ENCODE results near the gene SLAMF8.
A peak's percentile ranks its signal among the peaks of the same experiment; 100 is the strongest.

SLAMF8 gene

DNA sequence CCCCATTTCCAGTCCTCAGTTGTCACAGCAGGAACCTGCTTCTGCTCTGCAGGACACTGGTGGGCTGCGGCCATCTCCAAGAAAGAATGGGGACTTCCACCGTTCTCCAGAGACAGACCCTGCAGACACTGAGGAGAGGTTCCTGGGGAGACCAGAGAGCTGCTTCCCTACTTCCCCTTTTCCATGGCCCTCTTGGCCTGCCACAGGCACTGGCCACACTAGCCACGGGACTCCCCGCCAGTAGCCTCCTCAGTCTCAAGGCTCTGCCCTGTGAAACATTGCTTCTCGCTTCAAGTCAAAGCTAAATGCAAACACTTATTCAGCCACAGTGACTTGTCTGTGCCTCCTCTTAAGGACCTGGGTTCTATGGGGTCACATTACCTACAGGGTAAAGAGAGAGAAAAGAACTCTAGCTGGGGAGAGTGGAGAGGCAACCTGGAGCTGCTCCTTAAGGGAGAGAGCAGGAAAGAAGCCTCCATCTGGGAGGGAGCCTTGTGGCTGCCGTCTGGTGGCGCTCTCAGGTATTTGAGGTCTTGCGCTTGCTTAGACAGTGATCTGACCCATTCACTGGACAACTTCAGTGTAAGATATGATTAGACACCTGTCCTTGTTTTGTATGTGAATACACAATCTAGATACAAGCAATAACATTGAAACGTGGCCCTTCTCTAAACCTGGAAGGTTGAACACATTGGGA is 5.4 kb upstream of the SLAMF8 start:
- peak; percentile 60 for DNase-seq (ENCODE audit: low spot score)

DNA sequence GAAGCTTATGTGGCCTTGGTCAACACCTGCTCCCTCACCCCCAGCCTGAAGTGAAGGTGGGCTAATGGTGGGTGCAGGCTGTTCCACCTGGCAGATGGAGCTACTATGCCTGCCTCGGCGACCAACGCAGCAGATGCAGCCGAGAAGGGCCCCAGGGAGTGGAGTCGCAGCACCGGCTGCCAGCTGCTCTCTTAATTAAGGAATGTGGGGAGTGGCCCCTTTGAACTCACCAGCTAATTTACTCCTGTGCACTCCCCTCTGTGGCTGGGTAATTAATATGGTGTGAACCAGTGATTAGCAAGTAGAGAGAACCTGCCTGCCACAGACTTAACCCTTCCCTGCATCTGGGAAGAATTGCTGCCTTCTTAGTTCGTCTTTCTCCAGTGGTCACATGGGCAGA is 3.3 kb upstream of the SLAMF8 start:
- DNase-seq (ENCODE audit: low spot score): no peak

DNA sequence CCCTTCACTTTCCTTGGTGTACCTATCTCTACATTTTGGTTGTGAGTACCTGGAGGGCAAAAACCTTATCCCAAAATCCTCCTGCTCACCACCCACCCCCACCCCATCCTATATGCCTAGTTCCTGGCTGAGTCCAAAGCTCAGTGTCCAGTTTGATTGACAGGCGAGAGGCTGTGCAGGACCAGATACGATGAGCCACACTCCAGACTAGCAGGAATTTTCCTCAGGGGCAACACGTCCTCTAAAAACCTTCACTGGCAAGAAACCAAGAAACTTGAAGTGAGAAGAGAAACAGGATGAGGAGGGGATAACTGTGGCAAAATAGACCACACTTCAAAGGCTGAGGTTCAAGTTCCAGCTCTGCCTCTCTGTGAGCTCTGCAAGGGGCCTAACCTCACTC is 1.1 kb upstream of the SLAMF8 start:
- DNase-seq (ENCODE audit: low spot score): no peak

DNA sequence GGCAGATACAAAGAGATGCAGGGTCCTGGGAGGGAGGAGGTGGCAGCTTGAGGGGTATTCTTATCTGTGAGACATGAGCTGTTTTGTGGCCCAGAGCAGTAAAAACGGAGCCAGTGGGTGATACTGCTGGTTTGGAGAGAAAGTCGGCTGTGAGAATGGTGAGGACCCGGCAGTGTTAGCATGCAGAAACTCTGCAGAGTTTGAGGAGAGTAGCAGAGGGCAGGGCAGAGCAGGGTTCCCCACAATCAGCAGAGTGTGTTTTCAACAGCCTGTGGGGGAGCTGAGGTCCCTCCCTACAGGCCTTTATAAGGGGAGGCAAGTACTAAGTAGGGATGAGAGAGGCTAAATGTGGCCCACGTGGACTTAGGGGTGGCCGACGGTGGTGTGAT is 423 bp downstream of the SLAMF8 start:
- DNase-seq (ENCODE audit: low spot score): no peak

DNA sequence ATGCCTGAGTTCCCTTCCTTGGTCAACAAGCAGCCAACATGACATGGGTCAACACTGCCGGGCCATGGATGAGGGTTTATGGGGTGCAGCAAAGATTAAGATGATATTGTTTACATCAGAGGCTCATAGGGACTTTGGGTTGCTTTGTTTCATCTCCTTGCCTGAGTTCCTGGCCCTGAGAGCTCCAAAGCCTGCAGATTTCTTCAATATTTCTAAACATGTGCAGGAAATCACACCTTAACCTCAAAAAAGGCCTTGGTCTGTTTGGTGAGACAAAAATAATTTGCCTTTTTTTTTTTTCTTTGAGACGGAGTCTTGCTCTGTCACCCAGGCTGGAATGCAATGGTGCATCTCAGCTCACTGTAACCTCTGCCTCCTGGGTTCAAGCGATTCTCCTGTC is 876 bp downstream of the SLAMF8 start:
- DNase-seq (ENCODE audit: low spot score): no peak

DNA sequence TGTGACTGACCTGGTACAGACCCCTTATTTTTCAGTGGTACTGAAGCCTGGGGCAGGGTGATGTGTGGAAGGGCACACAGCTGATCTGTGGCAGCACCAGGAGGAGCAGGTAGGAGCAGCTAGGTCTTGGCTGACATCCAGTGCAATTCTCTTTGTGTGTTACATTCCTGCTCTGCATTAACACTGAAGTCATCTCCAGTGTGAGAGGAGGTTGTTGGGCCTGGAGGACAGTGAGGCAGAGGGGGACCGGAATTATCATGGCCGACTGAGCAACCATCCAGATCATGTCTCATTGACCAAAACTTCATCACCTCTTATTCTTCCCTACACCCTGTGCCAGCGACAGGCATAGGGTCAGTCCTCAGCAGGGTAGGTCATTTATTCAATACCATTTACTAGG is 1.5 kb downstream of the SLAMF8 start:
- DNase-seq (ENCODE audit: low spot score): no peak

DNA sequence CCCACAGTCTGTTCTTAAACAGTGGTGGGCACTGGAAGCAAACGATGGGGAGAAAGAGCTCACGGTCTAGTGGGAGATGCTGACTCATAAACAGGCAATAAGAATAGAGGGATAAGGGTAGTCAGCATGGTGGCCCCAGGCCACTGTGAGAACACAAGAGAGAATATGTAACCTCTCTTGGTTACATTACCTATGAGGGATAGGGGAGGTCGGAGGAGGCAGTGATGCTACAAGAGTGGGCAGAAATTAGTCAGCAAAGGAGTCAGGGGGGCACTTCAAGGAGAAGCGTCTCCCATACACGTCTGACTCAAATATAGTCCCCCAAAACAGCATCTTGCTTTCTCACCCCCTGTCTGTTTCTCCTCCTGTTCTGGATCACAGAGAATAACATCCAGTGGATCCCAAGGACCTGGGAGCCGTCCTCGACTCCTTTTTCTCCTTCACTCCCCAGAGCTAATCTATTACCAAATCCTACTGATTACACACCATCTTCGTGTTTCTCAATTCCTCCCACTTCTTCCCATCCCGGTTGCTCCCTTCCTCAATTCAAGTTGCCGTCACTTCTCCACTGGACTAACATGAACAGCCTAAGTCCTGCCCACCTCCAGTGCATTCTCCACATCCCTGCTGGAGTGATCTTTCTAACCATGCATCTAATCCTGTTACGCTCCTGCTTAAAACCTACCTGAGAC is 2.1 kb downstream of the SLAMF8 start:
- DNase-seq (ENCODE audit: low spot score): peak; percentile 55

DNA sequence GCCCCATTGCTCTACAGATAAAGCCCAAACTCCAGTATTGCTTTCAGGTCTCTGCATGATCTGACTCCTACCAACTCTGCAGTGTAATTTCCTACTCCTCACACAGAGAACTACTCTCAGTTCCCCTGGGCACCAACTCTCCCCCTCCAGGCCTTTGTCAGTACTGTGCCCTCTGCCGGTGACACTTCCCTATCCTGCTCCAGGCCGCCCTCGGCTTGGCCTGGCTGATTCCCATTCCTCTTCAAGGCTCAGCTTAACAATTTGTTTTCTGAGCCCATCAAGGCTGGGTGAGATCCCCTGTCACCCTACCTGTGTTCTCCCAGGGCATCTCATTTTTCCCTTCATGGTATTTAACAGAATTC is 2.6 kb downstream of the SLAMF8 start:
- peak; percentile 63 for DNase-seq (ENCODE audit: low spot score)

DNA sequence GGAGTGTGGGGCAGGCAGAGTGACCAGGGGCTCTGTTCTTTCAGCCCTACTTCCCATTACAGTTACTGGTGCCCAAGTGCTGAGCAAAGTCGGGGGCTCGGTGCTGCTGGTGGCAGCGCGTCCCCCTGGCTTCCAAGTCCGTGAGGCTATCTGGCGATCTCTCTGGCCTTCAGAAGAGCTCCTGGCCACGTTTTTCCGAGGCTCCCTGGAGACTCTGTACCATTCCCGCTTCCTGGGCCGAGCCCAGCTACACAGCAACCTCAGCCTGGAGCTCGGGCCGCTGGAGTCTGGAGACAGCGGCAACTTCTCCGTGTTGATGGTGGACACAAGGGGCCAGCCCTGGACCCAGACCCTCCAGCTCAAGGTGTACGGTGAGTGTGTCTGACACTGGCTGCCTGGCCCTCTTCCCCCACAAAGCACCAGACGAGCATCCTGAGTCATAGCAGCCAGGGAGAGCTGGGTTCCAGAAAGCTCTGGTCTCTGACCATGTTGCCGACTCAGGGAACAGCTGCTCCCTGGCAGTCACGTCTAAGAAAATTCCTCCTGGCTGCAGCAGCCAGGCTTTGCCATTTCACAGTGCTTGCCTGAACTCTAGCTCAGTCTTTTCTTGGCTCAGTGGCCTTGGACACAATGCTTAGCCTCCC is 3.3 kb downstream of the SLAMF8 start:
- no peak for DNase-seq (ENCODE audit: low spot score)

DNA sequence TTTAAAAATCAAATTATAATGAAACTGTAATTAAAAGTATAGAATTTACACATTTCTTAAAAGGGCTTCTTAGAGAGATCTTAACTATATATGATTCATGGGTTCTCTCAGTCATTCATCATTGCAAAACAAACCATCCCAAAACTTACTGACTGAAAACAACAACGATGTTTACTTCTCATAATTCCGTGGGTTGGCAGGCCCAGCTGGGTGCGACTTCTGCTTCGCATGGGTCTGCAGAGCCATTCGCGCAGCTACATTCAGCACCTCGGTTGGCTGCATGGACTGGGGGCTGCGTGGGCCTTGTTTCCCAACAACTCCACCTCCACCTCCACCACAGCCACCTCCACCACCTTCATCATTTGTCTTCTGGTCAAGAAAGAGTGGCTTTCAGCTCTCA is 4.0 kb downstream of the SLAMF8 start:
- DNase-seq (ENCODE audit: low spot score): no peak

DNA sequence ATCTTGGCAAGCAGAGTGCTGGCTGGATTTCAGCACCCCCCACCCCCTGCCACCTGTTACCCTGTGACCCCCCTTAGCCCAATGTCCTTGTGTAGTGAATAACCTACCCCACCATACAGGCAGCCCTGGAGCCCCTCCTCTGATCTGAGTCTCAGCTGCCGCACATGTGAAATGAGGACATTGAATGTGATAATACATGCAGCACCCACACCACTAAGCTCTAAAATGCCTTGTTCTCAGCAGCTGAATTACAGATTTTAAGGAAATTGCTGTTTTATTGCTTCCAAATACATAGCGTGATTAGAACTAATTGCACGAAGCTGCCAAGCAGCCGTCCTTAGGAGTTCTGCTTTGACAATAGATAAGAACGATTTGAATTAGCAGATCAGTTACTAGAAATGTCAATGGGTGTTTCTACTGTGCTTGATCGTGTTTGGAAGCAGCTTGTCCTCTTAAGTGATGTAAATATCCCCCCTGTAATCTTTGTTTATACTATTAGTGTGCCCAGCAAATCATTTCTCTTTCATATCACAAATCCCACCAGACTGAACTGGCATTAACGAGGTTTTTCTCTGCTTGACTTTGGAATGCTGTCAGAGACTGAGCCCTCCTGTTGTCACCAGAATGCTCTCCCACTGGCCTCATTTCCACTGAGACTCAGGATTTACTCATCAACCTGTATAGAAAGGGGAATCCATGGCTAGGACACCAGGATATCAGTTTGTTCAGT is 4.9 kb downstream of the SLAMF8 start:
- DNase-seq (ENCODE audit: low spot score): peak; percentile 24

DNA sequence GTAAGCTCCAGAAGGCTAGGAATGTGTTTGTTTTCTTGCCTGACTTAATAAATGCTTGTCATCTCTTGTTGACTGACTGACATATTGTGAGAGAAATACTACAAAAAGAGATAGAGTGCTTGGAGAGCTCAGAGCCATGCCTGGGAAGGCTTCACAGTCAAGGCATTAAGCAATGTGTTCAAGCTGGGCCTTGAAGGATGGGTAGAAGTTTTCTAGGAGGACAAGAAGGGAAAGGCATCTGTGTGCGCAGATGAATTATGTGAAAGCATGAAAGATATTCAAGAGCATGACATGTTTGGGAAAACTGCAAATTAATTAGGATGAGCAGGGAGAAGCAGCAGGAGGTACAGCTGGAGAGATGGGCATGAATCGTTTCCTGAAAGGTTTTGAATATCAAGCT is 5.6 kb downstream of the SLAMF8 start:
- no peak for DNase-seq (ENCODE audit: low spot score)

DNA sequence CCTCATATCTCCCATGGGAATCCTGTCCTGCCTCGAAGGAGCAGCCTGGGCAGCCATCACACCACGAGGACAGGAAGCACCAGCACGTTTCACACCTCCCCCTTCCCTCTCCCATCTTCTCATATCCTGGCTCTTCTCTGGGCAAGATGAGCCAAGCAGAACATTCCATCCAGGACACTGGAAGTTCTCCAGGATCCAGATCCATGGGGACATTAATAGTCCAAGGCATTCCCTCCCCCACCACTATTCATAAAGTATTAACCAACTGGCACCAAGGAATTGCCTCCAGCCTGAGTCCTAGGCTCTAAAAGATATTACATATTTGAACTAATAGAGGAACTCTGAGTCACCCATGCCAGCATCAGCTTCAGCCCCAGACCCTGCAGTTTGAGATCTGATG is 8.7 kb downstream of the SLAMF8 start:
- DNase-seq (ENCODE audit: low spot score): no peak

DNA sequence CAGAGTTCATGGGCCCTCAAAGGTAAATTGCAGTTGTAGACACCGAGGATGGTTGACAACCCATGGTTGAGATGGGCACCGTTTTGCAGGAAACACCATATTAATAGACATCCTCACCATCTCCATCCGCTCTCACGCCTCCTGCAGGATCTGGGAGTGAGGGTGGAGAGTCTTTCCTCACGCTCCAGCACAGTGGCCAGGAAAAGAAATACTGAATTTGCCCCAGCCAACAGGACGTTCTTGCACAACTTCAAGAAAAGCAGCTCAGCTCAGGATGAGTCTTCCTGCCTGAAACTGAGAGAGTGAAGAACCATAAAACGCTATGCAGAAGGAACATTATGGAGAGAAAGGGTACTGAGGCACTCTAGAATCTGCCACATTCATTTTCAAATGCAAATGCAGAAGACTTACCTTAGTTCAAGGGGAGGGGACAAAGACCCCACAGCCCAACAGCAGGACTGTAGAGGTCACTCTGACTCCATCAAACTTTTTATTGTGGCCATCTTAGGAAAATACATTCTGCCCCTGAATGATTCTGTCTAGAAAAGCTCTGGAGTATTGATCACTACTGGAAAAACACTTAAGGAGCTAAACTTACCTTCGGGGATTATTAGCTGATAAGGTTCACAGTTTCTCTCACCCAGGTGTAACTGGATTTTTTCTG is 9.3 kb downstream of the SLAMF8 start:
- no peak for DNase-seq (ENCODE audit: low spot score)

DNA sequence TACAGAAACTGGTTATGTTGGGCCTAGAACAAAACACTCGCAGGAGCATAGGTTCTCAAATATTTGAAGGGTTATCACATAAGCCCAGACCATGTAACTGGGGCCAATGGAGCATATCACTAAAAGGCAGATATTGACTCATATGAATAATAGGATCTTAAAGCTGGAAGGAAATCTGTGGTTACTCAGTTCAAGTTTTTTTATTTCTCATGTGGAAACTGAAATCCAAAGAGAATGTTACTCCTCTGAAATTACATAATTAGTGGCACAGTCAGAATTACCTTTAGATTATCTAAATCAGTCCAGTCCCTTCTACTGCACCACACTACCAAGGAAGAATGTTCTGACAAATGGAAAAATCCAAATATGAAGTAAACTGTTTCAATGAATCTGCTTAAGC is 12.0 kb downstream of the SLAMF8 start:
- DNase-seq (ENCODE audit: low spot score): no peak

DNA sequence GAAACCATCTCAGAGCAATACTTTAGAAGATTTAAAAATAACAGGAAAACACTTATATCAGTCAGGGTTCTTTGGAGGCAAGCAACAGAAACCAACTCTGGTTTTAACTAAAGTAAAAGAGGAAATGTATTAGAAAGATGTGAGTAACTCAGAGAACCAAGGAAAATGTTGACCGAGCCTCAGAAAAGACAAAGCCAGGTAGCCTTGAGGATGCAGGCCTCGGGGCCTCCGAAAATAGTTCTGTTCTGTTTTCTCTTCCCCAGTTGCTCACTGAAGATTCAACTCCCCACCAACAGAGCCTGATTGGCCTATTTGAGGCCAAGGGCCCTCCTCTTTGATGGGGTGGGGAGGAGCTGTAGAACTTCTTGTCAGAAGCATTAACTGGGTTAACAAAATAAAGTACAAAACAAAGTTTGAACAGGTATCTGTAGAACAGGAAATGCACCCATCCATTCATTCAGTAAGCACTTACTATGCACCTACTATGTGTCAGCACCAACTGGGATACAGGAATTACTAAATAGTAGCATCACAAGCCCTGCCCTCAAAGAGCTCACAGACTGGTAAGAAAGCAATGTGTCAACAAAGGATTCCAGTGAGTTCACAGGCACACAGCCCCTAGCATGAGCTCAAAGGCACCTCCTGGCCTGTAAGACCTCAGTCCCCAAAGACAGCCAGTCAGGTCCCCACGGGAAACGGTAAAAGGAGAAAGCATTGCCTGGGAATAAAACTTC is 12.6 kb downstream of the SLAMF8 start:
- no peak for DNase-seq (ENCODE audit: low spot score)

DNA sequence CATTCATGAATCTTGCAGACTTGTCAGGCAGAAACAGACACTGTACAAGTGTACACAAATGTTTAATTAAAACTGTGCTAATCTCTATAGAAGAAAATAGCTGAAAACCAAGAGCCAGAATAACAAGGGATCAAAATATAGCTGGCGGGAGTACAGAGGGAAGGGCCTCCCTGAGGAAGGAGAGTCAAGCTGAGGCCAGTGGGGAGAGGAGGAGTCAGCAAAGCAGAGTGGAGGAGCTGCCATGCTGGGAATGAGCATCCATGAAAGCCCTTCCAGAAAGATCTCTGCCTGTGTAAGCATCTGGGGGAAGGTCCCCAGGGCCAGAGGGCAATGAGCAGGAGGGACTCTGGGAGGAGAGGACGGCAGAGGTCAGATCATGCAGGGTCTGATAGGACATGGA is 15.1 kb downstream of the SLAMF8 start:
- no peak for DNase-seq (ENCODE audit: low spot score)

DNA sequence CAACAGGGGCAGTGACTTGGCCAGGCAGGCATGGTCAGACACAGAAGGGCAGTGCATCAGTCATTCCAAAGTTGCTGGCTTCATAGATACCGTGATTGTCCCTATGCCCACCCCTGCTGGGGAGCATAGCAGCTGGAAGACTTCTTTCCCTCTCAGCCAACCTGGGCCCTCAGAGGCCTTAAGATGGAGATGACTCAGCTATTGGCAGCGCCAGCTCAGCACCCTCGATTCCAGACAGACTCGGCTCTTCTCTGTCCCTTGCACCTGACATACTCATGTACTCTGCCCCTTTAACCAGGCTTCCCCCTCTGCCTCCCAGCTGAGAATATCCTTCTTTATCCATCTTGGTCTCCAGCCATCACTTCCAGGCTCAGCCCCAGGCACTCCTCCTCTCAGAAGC is 16.8 kb downstream of the SLAMF8 start:
- no peak for DNase-seq (ENCODE audit: low spot score)

DNA sequence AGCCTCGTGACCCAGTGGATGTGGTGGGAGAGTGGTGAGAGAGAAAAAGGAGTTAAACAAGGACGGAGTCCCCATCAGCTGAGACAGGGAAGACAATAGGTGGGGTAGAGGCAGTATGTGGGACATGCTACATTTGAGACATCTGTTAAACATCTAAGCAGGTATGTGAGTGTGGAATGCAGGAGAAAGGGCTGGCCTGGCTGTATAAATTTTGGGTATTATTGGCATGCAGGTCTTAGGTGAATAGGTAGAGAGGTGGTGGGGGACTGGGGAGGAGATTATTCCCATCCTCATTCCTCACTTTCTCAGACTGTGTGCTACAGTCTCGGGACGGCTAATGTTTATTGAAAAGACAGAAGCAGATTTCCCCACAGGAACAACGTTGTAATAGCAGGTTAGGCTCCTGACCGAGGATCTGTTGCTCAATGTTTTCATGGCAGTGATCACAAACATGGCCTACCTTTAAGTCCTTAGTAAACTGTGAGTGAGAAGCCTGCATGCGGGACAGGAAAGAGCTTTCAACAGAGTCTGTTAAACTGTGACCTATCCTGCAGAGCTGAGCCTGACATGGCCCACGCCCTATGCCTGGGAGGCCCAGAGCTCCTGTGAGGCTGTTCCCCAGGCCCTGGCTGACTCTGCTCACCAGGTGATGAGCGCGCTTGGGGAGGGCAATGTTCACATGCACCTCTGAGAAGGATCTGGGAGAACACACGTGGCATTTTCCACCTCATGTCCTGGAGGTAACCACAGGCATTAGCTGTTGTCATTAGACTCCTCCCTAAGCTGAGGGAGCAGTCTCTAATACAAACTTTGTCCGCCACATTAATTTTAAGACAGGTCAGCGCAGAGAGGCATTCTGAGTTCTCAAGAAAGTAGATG is 19.3 kb downstream of the SLAMF8 start:
- no peak for DNase-seq (ENCODE audit: low spot score)

DNA sequence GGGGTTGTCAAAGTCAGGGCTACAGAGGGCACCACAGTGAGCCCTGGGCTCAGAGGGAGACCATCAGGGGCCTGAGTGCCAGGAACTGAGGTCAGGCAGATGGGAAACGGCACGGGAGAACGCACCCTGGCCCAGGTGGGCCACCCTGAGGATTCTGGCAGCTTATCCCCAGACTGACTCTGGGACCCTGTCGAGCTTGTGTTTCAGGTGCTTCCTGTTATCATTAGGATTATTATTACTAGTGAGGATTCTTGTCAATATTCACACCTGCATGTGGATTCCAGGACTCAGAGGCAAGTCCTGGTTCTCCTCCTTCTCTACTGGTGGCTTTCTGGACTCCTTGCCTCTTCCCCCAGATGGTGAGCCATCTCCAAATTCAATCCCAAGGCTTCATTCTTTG is 20.6 kb downstream of the SLAMF8 start:
- no peak for DNase-seq (ENCODE audit: low spot score)

DNA sequence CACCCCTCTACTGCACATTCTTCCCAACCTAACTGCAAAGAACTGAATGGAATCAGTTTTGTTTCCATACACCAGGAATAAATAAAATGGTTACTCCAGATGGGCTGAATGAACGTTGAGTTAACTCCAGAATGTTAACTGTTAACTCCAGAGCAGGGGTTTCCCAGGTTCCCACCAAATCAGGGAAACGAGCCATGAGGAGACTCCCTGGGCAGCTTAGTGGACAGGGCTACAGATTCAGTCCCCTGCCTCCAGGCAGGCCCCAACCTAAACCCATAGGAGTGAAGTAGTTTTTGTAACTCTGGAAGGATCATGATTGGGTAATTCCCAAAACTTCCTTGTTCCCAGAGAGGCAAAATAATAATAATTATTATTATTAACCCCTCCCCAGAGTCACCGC is 21.7 kb downstream of the SLAMF8 start:
- no peak for DNase-seq (ENCODE audit: low spot score)
